ENCODE data around the gene ETV6. TPM values are rescaled to one million over a fixed set of nuclear protein-coding genes. Genes with fewer than 3 reads are reported as not detected.

Gene ETV6
- total and polyA plus RNA-seq, 9 of the 15 experiments (the other 6 are each of a cell fraction or from before 2014, with no cell fraction given) = 0.81 to 12.7 (median 4.1) TPM

- TF ChIP-seq, protein P1, sequence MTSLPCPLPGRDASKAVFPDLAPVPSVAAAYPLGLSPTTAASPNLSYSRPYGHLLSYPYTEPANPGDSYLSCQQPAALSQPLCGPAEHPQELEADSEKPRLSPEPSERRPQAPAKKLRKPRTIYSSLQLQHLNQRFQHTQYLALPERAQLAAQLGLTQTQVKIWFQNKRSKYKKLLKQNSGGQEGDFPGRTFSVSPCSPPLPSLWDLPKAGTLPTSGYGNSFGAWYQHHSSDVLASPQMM (CRISPR knock-in tag; IDR thresholded peaks at IDR 0.05) = no peak
Observed at GRCh38 chr12:11901701-11902524, 252.4 kb downstream of the ETV6 start (continued).

GRCh38 chr12:11902525-11902875 is 253.0 kb downstream of the ETV6 start:
- ATAC-seq = no peak
- no peak overlapping the region for H2AFZ ChIP-seq (ENCODE audit: low read depth, low read length)
- no peak overlapping the region for H3K27ac ChIP-seq (ENCODE audit: extremely low read depth, low read depth, low read length)
- H3K9me1 ChIP-seq (ENCODE audit: control insufficient read depth, insufficient read depth, low read length) = no peaks in the 10 kb centered on the region
- no peak overlapping the region for H3K4me3 ChIP-seq
- ChIA-PET CTCF (ENCODE audit: low intra/inter-chr PET ratio) (no interaction called here), POLR2A (no interaction called here)
- no peak for FAIRE-seq
- no peaks in the 10 kb centered on the region for H3K4me1 ChIP-seq (replicated peaks in 1 of 2; ENCODE audit: control insufficient read depth in 2 of 2, insufficient read depth in 2 of 2, low read length in 2 of 2)
- no TSS peak for BruUV-seq (replicated peaks)
- TF ChIP-seq CC2D1A (IDR thresholded peaks at IDR 0.05) (no peak), ATF1 (CRISPR knock-in tag; IDR thresholded peaks at IDR 0.05) (no peak), ATF1 (tag; IDR thresholded peaks at IDR 0.05) (no peak), RBFOX2 (IDR thresholded peaks at IDR 0.05; ENCODE audit: low read depth, low read length) (no peak), ZNF282 (CRISPR knock-in tag; IDR thresholded peaks at IDR 0.05) (no peak), CHD4 (IDR thresholded peaks at IDR 0.05; ENCODE audit: insufficient read depth, insufficient replicate concordance, low read depth, low read length, poor library complexity, severe bottlenecking) (no peak), TAF1 (IDR thresholded peaks at IDR 0.05; ENCODE audit: control insufficient read depth, extremely low read depth, insufficient read depth, low read length, severe bottlenecking) (no peak), HMG20B (CRISPR knock-in tag; IDR thresholded peaks at IDR 0.05) (no peak), MIER1 (IDR thresholded peaks at IDR 0.05; ENCODE audit: low read depth) (no peak), IRF1 (CRISPR knock-in tag; IDR thresholded peaks at IDR 0.05; ENCODE audit: borderline replicate concordance) (no peak), MTA1 (IDR thresholded peaks at IDR 0.05; ENCODE audit: borderline replicate concordance) (no peak), MAFF (IDR thresholded peaks at IDR 0.05; ENCODE audit: low read length) (no peak), CBFA2T3 (IDR thresholded peaks at IDR 0.05) (no peak), L3MBTL2 (IDR thresholded peaks at IDR 0.05) (no peak), HDAC3 (IDR thresholded peaks at IDR 0.05; ENCODE audit: borderline replicate concordance, partially characterized antibody) (no peak), ZNF57 (CRISPR knock-in tag; IDR thresholded peaks at IDR 0.05) (no peak)
- TF ChIP-seq, protein P2, sequence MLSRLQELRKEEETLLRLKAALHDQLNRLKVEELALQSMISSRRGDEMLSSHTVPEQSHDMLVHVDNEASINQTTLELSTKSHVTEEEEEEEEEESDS (CRISPR knock-in tag; IDR thresholded peaks at IDR 0.05) = no peak
- TF ChIP-seq, protein P3, sequence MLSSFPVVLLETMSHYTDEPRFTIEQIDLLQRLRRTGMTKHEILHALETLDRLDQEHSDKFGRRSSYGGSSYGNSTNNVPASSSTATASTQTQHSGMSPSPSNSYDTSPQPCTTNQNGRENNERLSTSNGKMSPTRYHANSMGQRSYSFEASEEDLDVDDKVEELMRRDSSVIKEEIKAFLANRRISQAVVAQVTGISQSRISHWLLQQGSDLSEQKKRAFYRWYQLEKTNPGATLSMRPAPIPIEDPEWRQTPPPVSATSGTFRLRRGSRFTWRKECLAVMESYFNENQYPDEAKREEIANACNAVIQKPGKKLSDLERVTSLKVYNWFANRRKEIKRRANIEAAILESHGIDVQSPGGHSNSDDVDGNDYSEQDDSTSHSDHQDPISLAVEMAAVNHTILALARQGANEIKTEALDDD (IDR thresholded peaks at IDR 0.05) = no peak
- TF ChIP-seq, protein P4, sequence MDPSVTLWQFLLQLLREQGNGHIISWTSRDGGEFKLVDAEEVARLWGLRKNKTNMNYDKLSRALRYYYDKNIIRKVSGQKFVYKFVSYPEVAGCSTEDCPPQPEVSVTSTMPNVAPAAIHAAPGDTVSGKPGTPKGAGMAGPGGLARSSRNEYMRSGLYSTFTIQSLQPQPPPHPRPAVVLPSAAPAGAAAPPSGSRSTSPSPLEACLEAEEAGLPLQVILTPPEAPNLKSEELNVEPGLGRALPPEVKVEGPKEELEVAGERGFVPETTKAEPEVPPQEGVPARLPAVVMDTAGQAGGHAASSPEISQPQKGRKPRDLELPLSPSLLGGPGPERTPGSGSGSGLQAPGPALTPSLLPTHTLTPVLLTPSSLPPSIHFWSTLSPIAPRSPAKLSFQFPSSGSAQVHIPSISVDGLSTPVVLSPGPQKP (CRISPR knock-in tag; IDR thresholded peaks at IDR 0.05) = no peak
- intact Hi-C loops (cut with micrococcal nuclease) = no loop called here
- DNase-seq (ENCODE audit: extremely low read depth in 1 of 4, low spot score in 3 of 4) = no peak
- no peaks in the 10 kb centered on the region; a peak in 1 of 5 replicates for H3K27me3 ChIP-seq (ENCODE audit: control insufficient read depth in 2 of 2, insufficient read depth in 2 of 2, low read length in 2 of 2)
- H3K79me2 ChIP-seq (ENCODE audit: control insufficient read depth, insufficient read depth, low read length) = no peaks in the 10 kb centered on the region
- H3K9ac ChIP-seq (ENCODE audit: insufficient read depth in 1 of 2, low read depth in 2 of 2, low read length in 2 of 2) = no peak overlapping the region
- no peaks in the 10 kb centered on the region for H3K36me3 ChIP-seq (ENCODE audit: control insufficient read depth, insufficient read depth, low read length)
- in situ Hi-C loops (cut with MboI) = no loop called here
- no peak overlapping the region for H3K4me2 ChIP-seq (ENCODE audit: insufficient read depth, low read length)
- H3K9me3 ChIP-seq (replicated peaks; ENCODE audit: control insufficient read depth, insufficient read depth, low read depth, low read length) = no peaks in the 10 kb centered on the region
- H4K20me1 ChIP-seq (replicated peaks; ENCODE audit: control insufficient read depth, insufficient read depth, low read length) = no peaks in the 10 kb centered on the region
- 31% methylated on average over 4 of the region's 4 CpGs for WGBS (ENCODE audit: insufficient coverage, low coverage, missing lambda C conversion rate)
